Liver (tissue), 9 donors: Measurements from ENCODE around the gene FRS3. TPM values are rescaled to one million over a fixed set of nuclear protein-coding genes. Genes with fewer than 3 reads are reported as not detected.

Source experiments
- DNase-seq: peaks from one replicate; pipeline ENCODE4 v3.0.0-alpha.2; 2017; ENCODE audit warnings: low spot score
- H3K27ac ChIP-seq, 2 donors: one replicate each; pipeline ENCODE4 v1.7.0; 2013; ENCODE audit warnings: inconsistent platforms in 2 of 2, low read length in 2 of 2, control low read depth in 1 of 2, low read depth in 1 of 2, mild to moderate bottlenecking in 1 of 2
- H3K27me3 ChIP-seq, 4 donors: one replicate each; pipeline versions ENCODE4 v1.6.1 to v1.7.0; 2013; ENCODE audit warnings: low read length in 3 of 4, inconsistent platforms in 1 of 4, mild to moderate bottlenecking in 1 of 4, moderate library complexity in 1 of 4; ENCODE audit not compliant: control insufficient read depth in 4 of 4, insufficient read depth in 4 of 4
- H3K36me3 ChIP-seq, 4 donors: one replicate each; pipeline versions ENCODE4 v1.6.1 to v1.7.0; 2013; ENCODE audit warnings: low read length in 3 of 4, mild to moderate bottlenecking in 3 of 4, low read depth in 1 of 4, moderate library complexity in 1 of 4; ENCODE audit not compliant: control insufficient read depth in 4 of 4, insufficient read depth in 3 of 4
- H3K4me1 ChIP-seq, 4 donors: one replicate each; pipeline versions ENCODE4 v1.6.1 to v1.7.0; 2013; ENCODE audit warnings: low read length in 3 of 4, mild to moderate bottlenecking in 3 of 4, moderate library complexity in 1 of 4; ENCODE audit not compliant: control insufficient read depth in 4 of 4, insufficient read depth in 4 of 4
- H3K4me3 ChIP-seq, 3 donors: one replicate each; pipeline versions ENCODE4 v1.6.1 to v1.7.0; 2013; ENCODE audit warnings: low read length in 3 of 3, control low read depth in 1 of 3, low read depth in 1 of 3, mild to moderate bottlenecking in 1 of 3
- H3K9ac ChIP-seq, 2 donors: one replicate each; pipeline ENCODE4 v1.7.0; 2013; ENCODE audit warnings: low read length in 2 of 2, mild to moderate bottlenecking in 2 of 2, moderate library complexity in 2 of 2, control low read depth in 1 of 2, low read depth in 1 of 2
- H3K9me3 ChIP-seq, 4 donors: one replicate each; pipeline versions ENCODE4 v1.6.1 to v1.7.0; 2013; ENCODE audit warnings: low read length in 3 of 4; ENCODE audit not compliant: control insufficient read depth in 4 of 4
- EGR1 ChIP-seq, 2 donors: IDR thresholded peaks; 2 replicates each; pipeline ENCODE4 v1.6.1; 2016 to 2018; ENCODE audit warnings: antibody characterized with exemption in 2 of 2, low read depth in 2 of 2
- FOXA1 ChIP-seq: IDR thresholded peaks from 2 replicates; pipeline ENCODE4 v1.6.1; 2016; ENCODE audit warnings: antibody characterized with exemption
- FOXA2 ChIP-seq: IDR thresholded peaks from 2 replicates; pipeline ENCODE4 v1.6.1; 2016; ENCODE audit warnings: antibody characterized with exemption
- GABPA ChIP-seq, 2 donors: IDR thresholded peaks in 1 of 2; conservative IDR thresholded peaks in 1 of 2; 2 replicates each; pipeline ENCODE4 v1.6.1; 2016; ENCODE audit warnings: antibody characterized with exemption in 2 of 2, mild to moderate bottlenecking in 1 of 2, moderate library complexity in 1 of 2
- HNF4A ChIP-seq, 2 donors: conservative IDR thresholded peaks; 2 replicates each; pipeline ENCODE4 v1.6.1; 2016; ENCODE audit warnings: antibody characterized with exemption in 2 of 2, mild to moderate bottlenecking in 2 of 2
- HNF4G ChIP-seq: IDR thresholded peaks from 2 replicates; pipeline ENCODE4 v1.6.1; 2016; ENCODE audit warnings: antibody characterized with exemption
- JUND ChIP-seq, 2 donors: IDR thresholded peaks; 2 replicates each; pipeline ENCODE4 v1.6.1; 2016; ENCODE audit warnings: antibody characterized with exemption in 2 of 2
- NR2F2 ChIP-seq: IDR thresholded peaks from 2 replicates; pipeline ENCODE4 v1.6.1; 2016; ENCODE audit warnings: antibody characterized with exemption
- RAD21 ChIP-seq, 2 donors: IDR thresholded peaks; 2 replicates each; pipeline ENCODE4 v1.6.1; 2016; ENCODE audit warnings: antibody characterized with exemption in 2 of 2, mild to moderate bottlenecking in 2 of 2
- RXRA ChIP-seq, 2 donors: IDR thresholded peaks; 2 replicates each; pipeline ENCODE4 v1.6.1; 2017 to 2018; ENCODE audit warnings: antibody characterized with exemption in 2 of 2, mild to moderate bottlenecking in 1 of 2
- SP1 ChIP-seq: IDR thresholded peaks from 2 replicates; pipeline ENCODE4 v1.6.1; 2018; ENCODE audit warnings: antibody characterized with exemption, mild to moderate bottlenecking
- TAF1 ChIP-seq: conservative IDR thresholded peaks from 2 replicates; pipeline ENCODE4 v1.6.1; 2016; ENCODE audit warnings: antibody characterized with exemption, mild to moderate bottlenecking
- YY1 ChIP-seq: IDR thresholded peaks from 2 replicates; pipeline ENCODE4 v1.6.1; 2016; ENCODE audit warnings: antibody characterized with exemption, mild to moderate bottlenecking
- WGBS: extraction: QIAGEN DNeasy Blood & Tissue Kit; methylation state at CpG from one replicate; pipeline ENCODE4 v1.1.7; 2013; 5-methylcytosine and 5-hydroxymethylcytosine counted together
- polyA plus RNA-seq, 2 donors: library from polyadenylated mRNA; stranded (reverse) in 1 of 2; unstranded in 1 of 2; fragments of 200-250 nt in 1 of 2; fragments of >200 nt in 1 of 2; fragmentation: Nextera tagmentation in 1 of 2; extraction: Ambion mirVana in 1 of 2; gene quantifications; one replicate each; pipeline versions ENCODE4 v1.2.1 to v1.2.3, GENCODE V29; 2013 to 2015
- total RNA-seq, 2 donors: library from RNA; depleted of rRNA; stranded (reverse); fragments of >200 nt; gene quantifications; one replicate each; pipeline ENCODE4 v1.2.3, GENCODE V29; 2014
- TF ChIP-seq, protein P1 (sequence below): IDR thresholded peaks from 2 replicates; pipeline ENCODE4 v1.6.1; 2016; ENCODE audit warnings: antibody characterized with exemption
- TF ChIP-seq, protein P2 (sequence below): IDR thresholded peaks from 2 replicates; pipeline ENCODE4 v1.6.1; 2016; ENCODE audit warnings: antibody characterized with exemption
- TF ChIP-seq, protein P3 (sequence below): fragments of 150-350 bp; IDR thresholded peaks from 2 replicates; pipeline ENCODE4 v1.5.1; 2017; ENCODE audit warnings: improper control_type of control experiment, low read depth, low read length; ENCODE audit not compliant: missing input control
- TF ChIP-seq, protein P4 (sequence below): IDR thresholded peaks from 2 replicates; pipeline ENCODE4 v1.6.1; 2016; ENCODE audit warnings: antibody characterized with exemption, mild to moderate bottlenecking
- TF ChIP-seq, protein P5 (sequence below): IDR thresholded peaks from 2 replicates; pipeline ENCODE4 v1.6.1; 2016; ENCODE audit warnings: antibody characterized with exemption
- donor health status: healthy.
- donor health status: healthy.
- donor health status: healthy.
- donor health status: healthy.
- donor health status: healthy.

FRS3 gene
- total and polyA plus RNA-seq, 4 donors: 0.42 to 1.6 (median 1.3) TPM

DNA sequence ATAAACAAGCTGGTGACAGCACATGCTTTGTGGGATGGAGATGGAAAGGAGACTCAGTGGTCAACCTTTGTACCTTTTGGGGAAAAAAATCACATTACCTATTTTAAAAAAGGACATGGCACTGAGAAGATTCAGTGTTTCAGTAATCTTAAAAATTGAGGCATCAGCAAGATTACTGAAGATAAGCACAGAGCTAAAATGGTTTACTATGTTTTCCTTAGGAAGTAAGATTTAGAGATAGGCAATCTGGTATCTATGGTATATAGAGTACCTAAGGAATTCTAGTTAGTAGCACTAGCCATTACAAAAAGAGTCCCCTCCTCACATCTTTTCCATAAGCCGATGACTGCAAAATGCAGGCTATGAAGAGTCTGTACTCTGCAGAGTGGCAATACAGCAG lies 43.5 kb upstream of the FRS3 start:
- Histone ChIP-seq H3K27me3 (no peaks in the 10 kb centered on the region), H3K36me3 (no peaks in the 10 kb centered on the region), H3K9me3 (no peaks in the 10 kb centered on the region), H3K9ac (no peak overlapping the region), H3K4me3 (no peak overlapping the region), H3K27ac (no peak overlapping the region), H3K4me1 (no peaks in the 10 kb centered on the region)
- no peak for DNase-seq
- WGBS: 100% methylated on average over 1 of the region's 1 CpG
- TF ChIP-seq, protein P1, sequence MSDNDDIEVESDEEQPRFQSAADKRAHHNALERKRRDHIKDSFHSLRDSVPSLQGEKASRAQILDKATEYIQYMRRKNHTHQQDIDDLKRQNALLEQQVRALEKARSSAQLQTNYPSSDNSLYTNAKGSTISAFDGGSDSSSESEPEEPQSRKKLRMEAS: no peak
- no peak for TF ChIP-seq RAD21 (IDR thresholded peaks at IDR 0.05)
- no peak for TF ChIP-seq YY1
- no peak for TF ChIP-seq HNF4A (conservative IDR thresholded peaks at IDR 0.05)
- TF ChIP-seq, protein P2, sequence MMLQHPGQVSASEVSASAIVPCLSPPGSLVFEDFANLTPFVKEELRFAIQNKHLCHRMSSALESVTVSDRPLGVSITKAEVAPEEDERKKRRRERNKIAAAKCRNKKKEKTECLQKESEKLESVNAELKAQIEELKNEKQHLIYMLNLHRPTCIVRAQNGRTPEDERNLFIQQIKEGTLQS: no peak
- TF ChIP-seq, protein P3, sequence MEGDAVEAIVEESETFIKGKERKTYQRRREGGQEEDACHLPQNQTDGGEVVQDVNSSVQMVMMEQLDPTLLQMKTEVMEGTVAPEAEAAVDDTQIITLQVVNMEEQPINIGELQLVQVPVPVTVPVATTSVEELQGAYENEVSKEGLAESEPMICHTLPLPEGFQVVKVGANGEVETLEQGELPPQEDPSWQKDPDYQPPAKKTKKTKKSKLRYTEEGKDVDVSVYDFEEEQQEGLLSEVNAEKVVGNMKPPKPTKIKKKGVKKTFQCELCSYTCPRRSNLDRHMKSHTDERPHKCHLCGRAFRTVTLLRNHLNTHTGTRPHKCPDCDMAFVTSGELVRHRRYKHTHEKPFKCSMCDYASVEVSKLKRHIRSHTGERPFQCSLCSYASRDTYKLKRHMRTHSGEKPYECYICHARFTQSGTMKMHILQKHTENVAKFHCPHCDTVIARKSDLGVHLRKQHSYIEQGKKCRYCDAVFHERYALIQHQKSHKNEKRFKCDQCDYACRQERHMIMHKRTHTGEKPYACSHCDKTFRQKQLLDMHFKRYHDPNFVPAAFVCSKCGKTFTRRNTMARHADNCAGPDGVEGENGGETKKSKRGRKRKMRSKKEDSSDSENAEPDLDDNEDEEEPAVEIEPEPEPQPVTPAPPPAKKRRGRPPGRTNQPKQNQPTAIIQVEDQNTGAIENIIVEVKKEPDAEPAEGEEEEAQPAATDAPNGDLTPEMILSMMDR: no peak
- no peak for TF ChIP-seq JUND (IDR thresholded peaks at IDR 0.05)
- no peak for TF ChIP-seq TAF1

DNA sequence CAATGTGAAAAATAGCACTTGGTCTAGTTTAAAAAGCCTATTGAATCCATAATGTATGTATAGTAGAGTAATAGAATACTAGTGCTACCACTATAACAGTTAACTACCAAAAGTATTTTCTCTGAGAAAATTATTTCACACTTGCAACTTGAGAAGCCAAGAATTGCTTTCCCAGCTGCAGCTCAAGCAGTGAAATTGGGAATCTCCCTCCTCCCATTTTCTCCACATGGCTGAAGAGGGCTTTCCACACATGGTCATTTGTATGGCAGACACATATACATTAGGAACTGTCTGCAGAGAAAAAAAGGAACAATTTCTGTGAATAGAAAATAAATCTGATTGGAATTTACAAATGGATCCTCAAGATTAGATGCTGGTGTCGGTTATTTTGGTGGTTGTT lies 42.3 kb upstream of the FRS3 start:
- Histone ChIP-seq H3K9me3 (no peaks in the 10 kb centered on the region), H3K4me3 (no peak overlapping the region), H3K27ac (no peak overlapping the region), H3K4me1 (no peaks in the 10 kb centered on the region), H3K27me3 (no peaks in the 10 kb centered on the region), H3K9ac (no peak overlapping the region), H3K36me3 (no peaks in the 10 kb centered on the region)
- DNase-seq: no peak
- 96% methylated on average over 1 of the region's 1 CpG for WGBS
- TF ChIP-seq FOXA2: no peak
- TF ChIP-seq, protein P4, sequence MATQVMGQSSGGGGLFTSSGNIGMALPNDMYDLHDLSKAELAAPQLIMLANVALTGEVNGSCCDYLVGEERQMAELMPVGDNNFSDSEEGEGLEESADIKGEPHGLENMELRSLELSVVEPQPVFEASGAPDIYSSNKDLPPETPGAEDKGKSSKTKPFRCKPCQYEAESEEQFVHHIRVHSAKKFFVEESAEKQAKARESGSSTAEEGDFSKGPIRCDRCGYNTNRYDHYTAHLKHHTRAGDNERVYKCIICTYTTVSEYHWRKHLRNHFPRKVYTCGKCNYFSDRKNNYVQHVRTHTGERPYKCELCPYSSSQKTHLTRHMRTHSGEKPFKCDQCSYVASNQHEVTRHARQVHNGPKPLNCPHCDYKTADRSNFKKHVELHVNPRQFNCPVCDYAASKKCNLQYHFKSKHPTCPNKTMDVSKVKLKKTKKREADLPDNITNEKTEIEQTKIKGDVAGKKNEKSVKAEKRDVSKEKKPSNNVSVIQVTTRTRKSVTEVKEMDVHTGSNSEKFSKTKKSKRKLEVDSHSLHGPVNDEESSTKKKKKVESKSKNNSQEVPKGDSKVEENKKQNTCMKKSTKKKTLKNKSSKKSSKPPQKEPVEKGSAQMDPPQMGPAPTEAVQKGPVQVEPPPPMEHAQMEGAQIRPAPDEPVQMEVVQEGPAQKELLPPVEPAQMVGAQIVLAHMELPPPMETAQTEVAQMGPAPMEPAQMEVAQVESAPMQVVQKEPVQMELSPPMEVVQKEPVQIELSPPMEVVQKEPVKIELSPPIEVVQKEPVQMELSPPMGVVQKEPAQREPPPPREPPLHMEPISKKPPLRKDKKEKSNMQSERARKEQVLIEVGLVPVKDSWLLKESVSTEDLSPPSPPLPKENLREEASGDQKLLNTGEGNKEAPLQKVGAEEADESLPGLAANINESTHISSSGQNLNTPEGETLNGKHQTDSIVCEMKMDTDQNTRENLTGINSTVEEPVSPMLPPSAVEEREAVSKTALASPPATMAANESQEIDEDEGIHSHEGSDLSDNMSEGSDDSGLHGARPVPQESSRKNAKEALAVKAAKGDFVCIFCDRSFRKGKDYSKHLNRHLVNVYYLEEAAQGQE: no peak
- TF ChIP-seq, protein P5, sequence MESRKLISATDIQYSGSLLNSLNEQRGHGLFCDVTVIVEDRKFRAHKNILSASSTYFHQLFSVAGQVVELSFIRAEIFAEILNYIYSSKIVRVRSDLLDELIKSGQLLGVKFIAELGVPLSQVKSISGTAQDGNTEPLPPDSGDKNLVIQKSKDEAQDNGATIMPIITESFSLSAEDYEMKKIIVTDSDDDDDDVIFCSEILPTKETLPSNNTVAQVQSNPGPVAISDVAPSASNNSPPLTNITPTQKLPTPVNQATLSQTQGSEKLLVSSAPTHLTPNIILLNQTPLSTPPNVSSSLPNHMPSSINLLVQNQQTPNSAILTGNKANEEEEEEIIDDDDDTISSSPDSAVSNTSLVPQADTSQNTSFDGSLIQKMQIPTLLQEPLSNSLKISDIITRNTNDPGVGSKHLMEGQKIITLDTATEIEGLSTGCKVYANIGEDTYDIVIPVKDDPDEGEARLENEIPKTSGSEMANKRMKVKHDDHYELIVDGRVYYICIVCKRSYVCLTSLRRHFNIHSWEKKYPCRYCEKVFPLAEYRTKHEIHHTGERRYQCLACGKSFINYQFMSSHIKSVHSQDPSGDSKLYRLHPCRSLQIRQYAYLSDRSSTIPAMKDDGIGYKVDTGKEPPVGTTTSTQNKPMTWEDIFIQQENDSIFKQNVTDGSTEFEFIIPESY: no peak
- TF ChIP-seq, protein P2: no peak
- TF ChIP-seq EGR1 (IDR thresholded peaks at IDR 0.05; ENCODE audit: low read depth in 2 of 2): no peak
- TF ChIP-seq JUND (IDR thresholded peaks at IDR 0.05): no peak
- TF ChIP-seq RXRA (IDR thresholded peaks at IDR 0.05): no peak
- TF ChIP-seq RAD21 (IDR thresholded peaks at IDR 0.05): no peak
- no peak for TF ChIP-seq FOXA1
- no peak for TF ChIP-seq HNF4A (conservative IDR thresholded peaks at IDR 0.05)
- no peak for TF ChIP-seq TAF1
- TF ChIP-seq NR2F2: no peak
- TF ChIP-seq, protein P1: no peak
- no peak for TF ChIP-seq HNF4G
- no peak for TF ChIP-seq SP1
- TF ChIP-seq GABPA (IDR thresholded peaks at IDR 0.05 in 1 of 2, conservative IDR thresholded peaks at IDR 0.05 in 1 of 2): no peak
- TF ChIP-seq, protein P3: no peak
